ENCODE measurements around the gene LRRTM4.

GRCh38 chr2:76808732-76809131 lies 713.4 kb downstream of the LRRTM4 start:
- no peak for TF ChIP-seq CTCF (IDR thresholded peaks at IDR 0.05)
- TF ChIP-seq POLR2A (IDR thresholded peaks at IDR 0.05): no peak
